Testis (tissue), 2 donors: ENCODE measurements around the gene PIEZO1.

ENCODE experiments used
- POLR2A ChIP-seq: fragments of 450-650 bp; IDR thresholded peaks from one replicate; pipeline ENCODE4 v1.6.1; 2017; ENCODE audit warnings: antibody characterized with exemption, mild to moderate bottlenecking, moderate library complexity
- TF ChIP-seq, protein P1 (sequence below), 3 experiments: fragments of 450-650 bp in 2 of 3; fragments of 200-600 bp in 1 of 3; sonication (generic) in 1 of 3; IDR thresholded peaks; one replicate each; pipeline ENCODE4 v1.5.1; 2016 to 2019; ENCODE audit warnings: antibody characterized with exemption in 3 of 3, mild to moderate bottlenecking in 2 of 3, moderate library complexity in 1 of 3

- TF ChIP-seq, protein P1, sequence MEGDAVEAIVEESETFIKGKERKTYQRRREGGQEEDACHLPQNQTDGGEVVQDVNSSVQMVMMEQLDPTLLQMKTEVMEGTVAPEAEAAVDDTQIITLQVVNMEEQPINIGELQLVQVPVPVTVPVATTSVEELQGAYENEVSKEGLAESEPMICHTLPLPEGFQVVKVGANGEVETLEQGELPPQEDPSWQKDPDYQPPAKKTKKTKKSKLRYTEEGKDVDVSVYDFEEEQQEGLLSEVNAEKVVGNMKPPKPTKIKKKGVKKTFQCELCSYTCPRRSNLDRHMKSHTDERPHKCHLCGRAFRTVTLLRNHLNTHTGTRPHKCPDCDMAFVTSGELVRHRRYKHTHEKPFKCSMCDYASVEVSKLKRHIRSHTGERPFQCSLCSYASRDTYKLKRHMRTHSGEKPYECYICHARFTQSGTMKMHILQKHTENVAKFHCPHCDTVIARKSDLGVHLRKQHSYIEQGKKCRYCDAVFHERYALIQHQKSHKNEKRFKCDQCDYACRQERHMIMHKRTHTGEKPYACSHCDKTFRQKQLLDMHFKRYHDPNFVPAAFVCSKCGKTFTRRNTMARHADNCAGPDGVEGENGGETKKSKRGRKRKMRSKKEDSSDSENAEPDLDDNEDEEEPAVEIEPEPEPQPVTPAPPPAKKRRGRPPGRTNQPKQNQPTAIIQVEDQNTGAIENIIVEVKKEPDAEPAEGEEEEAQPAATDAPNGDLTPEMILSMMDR (IDR thresholded peaks at IDR 0.05), result no peak
- no peak for TF ChIP-seq POLR2A
These were observed 83.2 kb downstream of the PIEZO1 start for GRCh38 chr16:88701581-88702370.
